Fibroblast of mammary gland (primary cell): ENCODE data around the gene MGA.
A peak's percentile ranks its signal among the peaks of the same experiment; 100 is the strongest.

Experiments
- DNase-seq: peaks from one replicate; pipeline ENCODE4 v3.0.0-alpha.2; 2010; ENCODE audit warnings: low read depth
- H3K4me3 ChIP-seq: 2 replicates; pipeline ENCODE4 v1.5.1; 2011; ENCODE audit warnings: low read depth, mild to moderate bottlenecking, low read length, moderate library complexity; ENCODE audit not compliant: control insufficient read depth
- TF ChIP-seq, protein P1 (sequence below): conservative IDR thresholded peaks from 2 replicates; pipeline ENCODE4 v1.5.1; 2011; ENCODE audit warnings: low read depth, low read length, inconsistent platforms; ENCODE audit not compliant: control insufficient read depth, insufficient read depth

The MGA gene

DNA sequence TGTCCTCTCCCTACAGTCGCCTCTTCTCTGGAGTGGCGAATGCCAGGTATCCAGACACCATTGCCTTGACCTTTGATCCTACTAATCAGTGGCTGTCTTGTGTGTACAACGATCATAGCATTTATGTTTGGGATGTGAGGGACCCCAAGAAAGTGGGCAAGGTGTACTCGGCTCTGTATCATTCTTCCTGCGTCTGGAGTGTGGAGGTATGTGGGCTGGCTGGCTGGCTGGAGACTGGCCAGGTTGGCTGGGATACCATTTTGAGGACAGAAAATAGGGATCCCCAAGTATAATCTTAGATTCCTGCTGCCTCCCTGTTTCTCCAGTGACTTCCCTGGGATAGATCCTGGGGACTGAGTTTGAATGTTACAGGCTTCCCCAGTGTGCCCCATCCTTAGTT is 154.3 kb downstream of the MGA start:
- DNase-seq, result no peak
- TF ChIP-seq, protein P1, sequence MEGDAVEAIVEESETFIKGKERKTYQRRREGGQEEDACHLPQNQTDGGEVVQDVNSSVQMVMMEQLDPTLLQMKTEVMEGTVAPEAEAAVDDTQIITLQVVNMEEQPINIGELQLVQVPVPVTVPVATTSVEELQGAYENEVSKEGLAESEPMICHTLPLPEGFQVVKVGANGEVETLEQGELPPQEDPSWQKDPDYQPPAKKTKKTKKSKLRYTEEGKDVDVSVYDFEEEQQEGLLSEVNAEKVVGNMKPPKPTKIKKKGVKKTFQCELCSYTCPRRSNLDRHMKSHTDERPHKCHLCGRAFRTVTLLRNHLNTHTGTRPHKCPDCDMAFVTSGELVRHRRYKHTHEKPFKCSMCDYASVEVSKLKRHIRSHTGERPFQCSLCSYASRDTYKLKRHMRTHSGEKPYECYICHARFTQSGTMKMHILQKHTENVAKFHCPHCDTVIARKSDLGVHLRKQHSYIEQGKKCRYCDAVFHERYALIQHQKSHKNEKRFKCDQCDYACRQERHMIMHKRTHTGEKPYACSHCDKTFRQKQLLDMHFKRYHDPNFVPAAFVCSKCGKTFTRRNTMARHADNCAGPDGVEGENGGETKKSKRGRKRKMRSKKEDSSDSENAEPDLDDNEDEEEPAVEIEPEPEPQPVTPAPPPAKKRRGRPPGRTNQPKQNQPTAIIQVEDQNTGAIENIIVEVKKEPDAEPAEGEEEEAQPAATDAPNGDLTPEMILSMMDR, result no peak
- no peak overlapping the region for H3K4me3 ChIP-seq

DNA sequence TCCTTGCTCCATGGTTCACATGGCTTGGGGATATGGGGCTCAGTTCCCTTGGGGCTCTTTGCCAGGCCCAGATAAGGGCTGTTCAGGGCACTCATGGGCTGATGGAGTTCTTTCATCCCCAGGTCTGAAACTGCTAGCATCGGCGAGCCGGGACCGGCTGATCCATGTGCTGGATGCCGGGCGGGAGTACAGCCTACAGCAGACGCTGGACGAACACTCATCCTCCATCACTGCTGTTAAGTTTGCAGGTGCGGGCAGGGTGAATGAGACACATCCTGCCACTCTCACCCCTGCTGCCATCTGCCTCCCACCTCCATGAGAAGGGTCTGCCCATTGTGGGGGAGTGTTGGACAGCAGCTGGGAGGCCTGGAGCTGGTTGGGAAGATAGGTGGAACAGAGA is 156.6 kb downstream of the MGA start:
- no peak for DNase-seq
- H3K4me3 ChIP-seq, result no peak overlapping the region
- TF ChIP-seq, protein P1, result no peak

DNA sequence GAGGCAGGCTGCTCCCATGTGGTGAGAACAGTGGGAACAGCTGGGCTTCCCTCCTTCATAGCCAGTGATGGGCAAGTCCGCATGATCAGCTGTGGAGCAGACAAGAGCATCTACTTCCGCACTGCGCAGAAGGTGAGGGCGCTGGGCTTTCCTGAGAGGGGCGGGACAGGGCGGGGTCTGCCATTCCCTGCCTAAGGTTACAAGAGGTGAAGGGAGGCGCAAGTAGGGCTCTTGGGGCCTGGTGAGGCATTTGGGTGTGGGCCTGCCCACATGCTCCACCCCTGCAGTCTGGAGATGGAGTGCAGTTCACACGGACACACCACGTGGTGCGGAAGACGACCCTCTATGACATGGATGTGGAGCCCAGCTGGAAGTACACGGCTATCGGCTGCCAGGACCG is 157.1 kb downstream of the MGA start:
- no peak for DNase-seq
- no peak overlapping the region for H3K4me3 ChIP-seq
- TF ChIP-seq, protein P1, result no peak

DNA sequence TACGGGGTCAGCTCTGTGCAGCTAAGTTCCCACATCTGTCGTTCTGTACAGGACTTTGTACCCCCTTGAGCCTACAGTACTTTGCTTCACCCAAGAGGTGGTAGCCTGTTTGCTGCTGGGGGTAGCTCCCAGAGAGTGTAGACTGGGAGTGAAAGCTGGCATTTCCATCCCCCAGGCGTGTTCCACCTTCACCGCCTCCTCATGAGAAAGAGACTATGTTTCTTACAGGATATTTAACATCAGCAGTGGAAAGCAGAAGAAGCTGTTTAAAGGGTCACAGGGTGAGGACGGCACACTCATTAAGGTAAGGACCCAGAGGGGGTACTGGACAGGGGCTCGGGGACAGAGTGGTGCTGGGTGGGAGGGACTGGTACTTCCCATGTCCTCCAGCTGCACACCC is 157.6 kb downstream of the MGA start:
- TF ChIP-seq, protein P1, result no peak
- DNase-seq, result no peak
- H3K4me3 ChIP-seq, result no peak overlapping the region

DNA sequence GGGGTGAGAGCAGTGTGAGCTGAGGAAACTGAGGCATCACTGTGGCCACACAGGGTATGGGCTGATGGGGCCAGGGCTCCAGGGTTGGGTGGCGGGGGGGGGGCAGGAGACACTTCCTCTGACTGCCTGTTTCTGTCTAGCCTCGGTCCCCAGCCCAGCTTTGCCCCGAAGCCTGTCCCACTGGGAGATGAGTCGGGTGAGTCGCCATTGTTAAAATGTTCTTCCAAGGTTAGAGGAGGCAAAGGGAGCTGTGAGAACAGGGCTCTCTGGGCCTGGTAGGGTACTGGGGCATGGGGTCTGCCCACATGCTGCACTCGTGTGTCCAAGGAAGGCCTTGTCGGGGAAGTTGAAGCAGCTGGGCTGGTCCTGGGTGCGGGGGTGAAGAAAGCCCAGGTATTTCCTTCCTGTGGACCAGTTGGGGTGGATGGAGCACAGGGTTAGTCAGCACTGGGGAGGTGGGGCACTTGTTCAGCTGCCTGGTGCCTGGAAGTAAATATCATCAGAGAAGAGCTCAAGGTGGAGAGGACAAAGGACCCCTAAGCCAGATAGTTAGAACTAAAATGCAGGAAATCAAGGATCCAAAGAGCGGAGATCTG is 159.3 kb downstream of the MGA start:
- DNase-seq, result peak; percentile 12
- H3K4me3 ChIP-seq, result no peak overlapping the region
- TF ChIP-seq, protein P1, result no peak

DNA sequence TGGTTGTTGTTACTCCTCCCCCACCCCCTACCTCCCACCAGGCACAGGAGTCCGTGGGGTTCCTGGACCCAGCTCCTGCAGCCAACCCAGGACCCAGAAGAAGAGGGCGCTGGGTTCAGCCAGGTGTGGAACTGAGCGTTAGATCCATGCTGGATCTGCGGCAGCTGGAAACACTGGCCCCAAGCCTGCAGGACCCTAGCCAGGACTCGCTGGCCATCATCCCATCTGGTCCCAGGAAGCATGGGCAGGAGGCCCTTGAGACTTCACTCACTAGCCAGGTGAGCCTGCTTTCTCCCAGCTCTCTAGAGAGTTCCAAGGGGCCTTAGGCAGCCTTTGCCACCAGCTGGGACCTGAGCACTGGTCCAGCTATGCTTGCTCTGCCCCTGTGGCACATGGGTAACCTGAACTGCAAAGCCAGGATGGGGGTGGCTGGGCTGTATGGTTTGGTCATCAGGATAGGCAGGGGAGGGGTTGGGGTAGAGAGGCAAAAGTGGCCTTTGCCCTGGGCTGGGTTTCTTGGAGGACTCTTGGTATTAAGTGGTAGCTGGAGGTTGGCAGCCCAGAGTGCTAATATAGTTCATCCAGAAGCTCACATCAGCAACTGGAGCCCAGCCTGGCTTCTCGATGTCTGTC is 160.7 kb downstream of the MGA start:
- DNase-seq, result no peak
- H3K4me3 ChIP-seq, result no peak overlapping the region
- TF ChIP-seq, protein P1, result no peak
